Epithelial cell of prostate (primary cell): ENCODE measurements around the gene ERGIC2.
"Not testable (repeated sequence)": the region's sequence is repeated elsewhere in the genome, so short reads cannot be mapped to it uniquely, and the experiment has no call there.

Experiments used
- DNase-seq: peaks from one replicate; pipeline ENCODE4 v3.0.0-alpha.2; 2011; ENCODE audit warnings: low read depth, low spot score
- H3K27ac ChIP-seq: fragments of 450-650 bp; 2 replicates; pipeline ENCODE4 v1.5.1; 2017; ENCODE audit warnings: mild to moderate bottlenecking

The ERGIC2 gene

GRCh38 chr12:29306682-29307081 is 74.3 kb downstream of the ERGIC2 start:
- H3K27ac ChIP-seq: no peak overlapping the region
- no peak for DNase-seq

GRCh38 chr12:29306266-29306665 is 74.7 kb downstream of the ERGIC2 start:
- H3K27ac ChIP-seq: no peak overlapping the region
- DNase-seq: no peak

GRCh38 chr12:29304388-29304787 is 76.6 kb downstream of the ERGIC2 start:
- no peak overlapping the region for H3K27ac ChIP-seq
- no peak for DNase-seq

GRCh38 chr12:29301114-29301513 is 79.9 kb downstream of the ERGIC2 start:
- no peak overlapping the region for H3K27ac ChIP-seq
- DNase-seq: no peak

- no peak for DNase-seq
- no peak overlapping the region for H3K27ac ChIP-seq
Measured at GRCh38 chr12:29299633-29300032, 81.3 kb downstream of the ERGIC2 start.

- no peak for DNase-seq
- no peak overlapping the region for H3K27ac ChIP-seq
Measured at GRCh38 chr12:29291226-29291625, 89.7 kb downstream of the ERGIC2 start.

GRCh38 chr12:29290475-29290874 is 90.5 kb downstream of the ERGIC2 start:
- not testable (repeated sequence) for DNase-seq, H3K27ac ChIP-seq

GRCh38 chr12:29288031-29288430 is 92.9 kb downstream of the ERGIC2 start:
- H3K27ac ChIP-seq: no peak overlapping the region
- no peak for DNase-seq

GRCh38 chr12:29287622-29288021 is 93.3 kb downstream of the ERGIC2 start:
- DNase-seq: no peak
- H3K27ac ChIP-seq: no peak overlapping the region
